GM21381 (cell line): Measurements from ENCODE around the gene SMIM24.

ENCODE experiments used
- ATAC-seq: cut with Tn5 transposase; IDR thresholded peaks from one replicate; pipeline ENCODE4 v1.9.1; 2021; ENCODE audit warnings: mild to moderate bottlenecking, moderate library complexity; ENCODE audit not compliant: unreplicated experiment

The SMIM24 gene

GRCh38 chr19:3476830-3477229 is 3.5 kb downstream of the SMIM24 start:
- ATAC-seq, result no peak

GRCh38 chr19:3475449-3475848 is 4.9 kb downstream of the SMIM24 start:
- ATAC-seq, result no peak

GRCh38 chr19:3474614-3475013 is 5.7 kb downstream of the SMIM24 start:
- no peak for ATAC-seq

GRCh38 chr19:3474010-3474409 is 6.3 kb downstream of the SMIM24 start:
- ATAC-seq, result no peak

GRCh38 chr19:3471954-3472655 is 8.2 kb downstream of the SMIM24 start:
- ATAC-seq, result no peak

- no peak for ATAC-seq
Measured at GRCh38 chr19:3470500-3471128, 9.7 kb downstream of the SMIM24 start.

GRCh38 chr19:3469638-3470499 is 10.5 kb downstream of the SMIM24 start:
- no peak for ATAC-seq

- ATAC-seq, result no peak
Measured at GRCh38 chr19:3468211-3468610, 12.1 kb downstream of the SMIM24 start.

GRCh38 chr19:3467437-3468198 is 12.7 kb downstream of the SMIM24 start:
- ATAC-seq, result no peak

- no peak for ATAC-seq
Measured at GRCh38 chr19:3466635-3467034, 13.7 kb downstream of the SMIM24 start.

- ATAC-seq, result no peak
Measured at GRCh38 chr19:3465552-3465951, 14.8 kb downstream of the SMIM24 start.

GRCh38 chr19:3464587-3465235 is 15.6 kb downstream of the SMIM24 start:
- ATAC-seq, result no peak

GRCh38 chr19:3463714-3464586 is 16.4 kb downstream of the SMIM24 start:
- no peak for ATAC-seq

- ATAC-seq, result no peak
Measured at GRCh38 chr19:3462991-3463713, 17.2 kb downstream of the SMIM24 start.

GRCh38 chr19:3459965-3460582 is 20.3 kb downstream of the SMIM24 start:
- no peak for ATAC-seq

GRCh38 chr19:3459089-3459881 is 21.0 kb downstream of the SMIM24 start:
- ATAC-seq, result no peak

GRCh38 chr19:3458229-3459088 is 21.9 kb downstream of the SMIM24 start:
- no peak for ATAC-seq
